ENCODE results near the gene TADA2A.

GRCh38 chr17:37386462-37386861 is 20.2 kb upstream of the TADA2A start:
- TF ChIP-seq YY1 (IDR thresholded peaks at IDR 0.05; ENCODE audit: insufficient read depth, insufficient read length): no peak
- TF ChIP-seq SUZ12 (IDR thresholded peaks at IDR 0.05; ENCODE audit: extremely low read depth, insufficient read depth, insufficient read length): no peak

Data from NT2/D1 (cell line).